Measurements from ENCODE around the gene SPDYC.

DNA sequence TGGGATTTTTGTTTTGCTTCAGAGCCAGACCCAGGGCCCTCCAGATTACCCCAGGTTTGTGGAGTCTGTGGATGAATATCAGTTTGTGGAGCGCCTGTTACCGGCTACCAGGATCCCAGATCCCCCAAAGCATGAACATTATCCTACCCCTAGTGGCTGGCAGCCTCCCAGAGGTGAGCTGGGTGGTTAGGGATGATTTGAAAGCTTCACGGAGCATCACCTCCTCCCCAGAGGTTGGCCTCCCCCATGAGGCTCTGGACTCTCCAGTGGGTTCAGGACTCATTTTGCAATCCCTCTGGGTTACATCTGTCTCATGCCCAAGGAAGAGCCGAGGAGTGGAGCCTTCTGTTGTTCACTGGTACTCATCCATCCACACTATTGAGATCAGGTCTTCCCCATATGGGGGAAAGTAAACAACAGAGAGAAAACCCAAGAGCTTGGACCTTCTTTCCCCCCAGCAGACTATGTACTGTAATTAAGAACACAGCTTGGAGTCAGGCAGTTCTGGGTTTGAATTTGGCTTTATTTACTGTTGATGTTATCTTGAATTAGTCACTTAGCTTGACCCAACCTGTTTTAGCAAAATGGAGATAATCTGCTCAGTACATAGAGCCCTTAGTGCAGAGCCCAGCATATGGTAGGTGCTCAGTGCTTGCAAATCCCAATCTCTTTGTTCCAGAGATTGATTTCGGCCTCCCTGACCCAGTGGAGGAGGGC is 45.4 kb upstream of the SPDYC start:
- TF ChIP-seq, protein P1, sequence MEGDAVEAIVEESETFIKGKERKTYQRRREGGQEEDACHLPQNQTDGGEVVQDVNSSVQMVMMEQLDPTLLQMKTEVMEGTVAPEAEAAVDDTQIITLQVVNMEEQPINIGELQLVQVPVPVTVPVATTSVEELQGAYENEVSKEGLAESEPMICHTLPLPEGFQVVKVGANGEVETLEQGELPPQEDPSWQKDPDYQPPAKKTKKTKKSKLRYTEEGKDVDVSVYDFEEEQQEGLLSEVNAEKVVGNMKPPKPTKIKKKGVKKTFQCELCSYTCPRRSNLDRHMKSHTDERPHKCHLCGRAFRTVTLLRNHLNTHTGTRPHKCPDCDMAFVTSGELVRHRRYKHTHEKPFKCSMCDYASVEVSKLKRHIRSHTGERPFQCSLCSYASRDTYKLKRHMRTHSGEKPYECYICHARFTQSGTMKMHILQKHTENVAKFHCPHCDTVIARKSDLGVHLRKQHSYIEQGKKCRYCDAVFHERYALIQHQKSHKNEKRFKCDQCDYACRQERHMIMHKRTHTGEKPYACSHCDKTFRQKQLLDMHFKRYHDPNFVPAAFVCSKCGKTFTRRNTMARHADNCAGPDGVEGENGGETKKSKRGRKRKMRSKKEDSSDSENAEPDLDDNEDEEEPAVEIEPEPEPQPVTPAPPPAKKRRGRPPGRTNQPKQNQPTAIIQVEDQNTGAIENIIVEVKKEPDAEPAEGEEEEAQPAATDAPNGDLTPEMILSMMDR (IDR thresholded peaks at IDR 0.05), result no peak
- no peak for TF ChIP-seq POLR2A (IDR thresholded peaks at IDR 0.05)
- TF ChIP-seq POLR2AphosphoS5 (IDR thresholded peaks at IDR 0.05), result no peak
